K562 (cell line): ENCODE measurements around the gene VEGFB. TPM values are rescaled to one million over a fixed set of nuclear protein-coding genes. Genes with fewer than 3 reads are reported as not detected.

Source experiments
- CCNT2 ChIP-seq: IDR thresholded peaks from 2 replicates; pipeline ENCODE4 v1.6.1; 2011; ENCODE audit warnings: borderline replicate concordance, low read depth, mild to moderate bottlenecking, moderate library complexity, mixed read lengths, low read length; ENCODE audit not compliant: insufficient read length; ENCODE audit errors: extremely low read depth
- CREM ChIP-seq: IDR thresholded peaks from 2 replicates; pipeline ENCODE4 v1.6.1; 2014; ENCODE audit warnings: antibody characterized with exemption, low read depth
- MYNN ChIP-seq, 2 experiments: sonication (generic); formaldehyde crosslinking in 1 of 2; IDR thresholded peaks; 2 replicates each; pipeline versions ENCODE4 v1.5.0 to v1.6.1; 2016 to 2020; ENCODE audit warnings: antibody characterized with exemption in 1 of 2, missing genetic modification reagents in 1 of 2
- TAF15 ChIP-seq: fragments of 200-400 bp; formaldehyde crosslinking; IDR thresholded peaks from 2 replicates; pipeline ENCODE4 v1.6.1; 2017; ENCODE audit warnings: mild to moderate bottlenecking, low read depth, low read length, moderate library complexity
- YY1 ChIP-seq, 3 experiments: IDR thresholded peaks; 2 replicates each; pipeline ENCODE4 v1.6.1; 2011; ENCODE audit warnings: low read length in 2 of 3, mild to moderate bottlenecking in 2 of 3, moderate library complexity in 2 of 3, borderline replicate concordance in 1 of 3, control low read depth in 1 of 3, low read depth in 1 of 3; ENCODE audit not compliant: insufficient read depth in 3 of 3, insufficient replicate concordance in 2 of 3, control insufficient read depth in 1 of 3, insufficient read length in 1 of 3; ENCODE audit errors: extremely low read depth in 1 of 3
- ZBTB8A ChIP-seq: fragments of 450-650 bp; IDR thresholded peaks from 2 replicates; pipeline ENCODE4 v1.6.1; 2018; ENCODE audit warnings: mild to moderate bottlenecking, moderate library complexity; ENCODE audit not compliant: partially characterized antibody
- polyA plus RNA-seq, 8 experiments: library from polyadenylated mRNA; depleted of rRNA in 4 of 8; stranded (reverse) in 5 of 8; unstranded in 3 of 8; fragments of >200 nt; fragmentation: Nextera tagmentation in 2 of 8; fragmentation: Illumina TruSeq in 1 of 8; extraction: Ambion mirVana in 2 of 8; extraction: Trizol in 1 of 8; gene quantifications; 2 replicates each; pipeline versions ENCODE4 v1.2.1 to v1.2.3, GENCODE V29; 2011 to 2014; ENCODE audit warnings: inconsistent platforms in 1 of 8, missing spikeins in 1 of 8
- total RNA-seq, 7 experiments: library from RNA; depleted of rRNA in 6 of 7; stranded (reverse); fragments of >200 nt in 6 of 7; fragmentation: Illumina TruSeq in 2 of 7; extraction: Trizol in 2 of 7; gene quantifications; 2 replicates each; pipeline versions ENCODE4 v1.2.1 to v1.2.3, GENCODE V29; 2011 to 2021; ENCODE audit warnings: low replicate concordance in 1 of 7
- TF ChIP-seq, protein P1 (sequence below), 2 experiments: fragments of 450-650 bp; IDR thresholded peaks; 2 replicates each; pipeline ENCODE4 v1.6.1; 2018; ENCODE audit warnings: mild to moderate bottlenecking in 2 of 2, low read depth in 1 of 2; ENCODE audit not compliant: partially characterized antibody in 2 of 2
- TF ChIP-seq, protein P2 (sequence below): IDR thresholded peaks from 2 replicates; pipeline ENCODE4 v1.6.1; 2011; ENCODE audit not compliant: insufficient read length; ENCODE audit errors: extremely low read depth
- TF ChIP-seq, protein P3 (sequence below): sonication (generic); formaldehyde crosslinking; IDR thresholded peaks from 2 replicates; pipeline ENCODE4 v1.8.0; 2023; ENCODE audit warnings: mild to moderate bottlenecking, missing genetic modification reagents
- TF ChIP-seq, protein P4 (sequence below): fragments of 450-650 bp; conservative IDR thresholded peaks from 2 replicates; pipeline ENCODE4 v1.6.1; 2016; ENCODE audit warnings: missing genetic modification characterization, low read depth, mild to moderate bottlenecking, missing compliant biosample characterization, moderate library complexity
- TF ChIP-seq, protein P5 (sequence below), 2 experiments: fragments of 200-800 bp in 1 of 2; sonication (Bioruptor generic) in 1 of 2; sonication (generic) in 1 of 2; formaldehyde crosslinking in 1 of 2; IDR thresholded peaks in 1 of 2; conservative IDR thresholded peaks in 1 of 2; 2 replicates each; pipeline versions ENCODE4 v1.5.0 to v1.6.1; 2016 to 2020; ENCODE audit warnings: missing compliant biosample characterization in 1 of 2, missing genetic modification characterization in 1 of 2, missing genetic modification reagents in 1 of 2

Gene VEGFB
- total and polyA plus RNA-seq, 9 of the 15 experiments (the other 6 are each of a cell fraction or from before 2014, with no cell fraction given), result 11.0 to 83.4 (median 25.7) TPM

DNA sequence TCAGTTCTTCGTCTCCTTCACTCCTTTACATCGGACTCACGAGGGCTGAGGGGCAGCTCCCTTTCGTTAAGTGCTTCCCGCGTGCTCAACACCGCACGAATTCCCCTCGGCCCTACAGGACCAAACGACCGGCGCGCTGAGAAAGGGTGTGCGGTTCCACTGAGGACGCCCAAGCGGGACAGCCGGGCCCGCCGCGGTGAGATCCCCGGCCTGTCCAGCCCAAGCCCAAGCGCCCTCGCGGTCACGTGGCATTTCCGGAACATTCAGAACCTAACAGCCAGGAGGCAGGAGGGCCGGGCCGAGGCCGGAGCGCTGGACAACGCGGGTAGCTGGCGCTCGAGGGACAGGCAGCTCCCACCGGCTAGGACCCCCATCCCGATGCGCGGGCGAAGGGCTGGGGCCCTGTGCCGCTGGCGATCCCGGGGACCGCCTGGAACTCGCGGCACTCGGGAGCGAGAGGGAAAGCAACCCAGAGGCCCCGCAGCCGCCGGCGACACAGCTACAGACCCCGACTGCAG, 49.1 kb upstream of the VEGFB start (continued):
- TF ChIP-seq, protein P1, sequence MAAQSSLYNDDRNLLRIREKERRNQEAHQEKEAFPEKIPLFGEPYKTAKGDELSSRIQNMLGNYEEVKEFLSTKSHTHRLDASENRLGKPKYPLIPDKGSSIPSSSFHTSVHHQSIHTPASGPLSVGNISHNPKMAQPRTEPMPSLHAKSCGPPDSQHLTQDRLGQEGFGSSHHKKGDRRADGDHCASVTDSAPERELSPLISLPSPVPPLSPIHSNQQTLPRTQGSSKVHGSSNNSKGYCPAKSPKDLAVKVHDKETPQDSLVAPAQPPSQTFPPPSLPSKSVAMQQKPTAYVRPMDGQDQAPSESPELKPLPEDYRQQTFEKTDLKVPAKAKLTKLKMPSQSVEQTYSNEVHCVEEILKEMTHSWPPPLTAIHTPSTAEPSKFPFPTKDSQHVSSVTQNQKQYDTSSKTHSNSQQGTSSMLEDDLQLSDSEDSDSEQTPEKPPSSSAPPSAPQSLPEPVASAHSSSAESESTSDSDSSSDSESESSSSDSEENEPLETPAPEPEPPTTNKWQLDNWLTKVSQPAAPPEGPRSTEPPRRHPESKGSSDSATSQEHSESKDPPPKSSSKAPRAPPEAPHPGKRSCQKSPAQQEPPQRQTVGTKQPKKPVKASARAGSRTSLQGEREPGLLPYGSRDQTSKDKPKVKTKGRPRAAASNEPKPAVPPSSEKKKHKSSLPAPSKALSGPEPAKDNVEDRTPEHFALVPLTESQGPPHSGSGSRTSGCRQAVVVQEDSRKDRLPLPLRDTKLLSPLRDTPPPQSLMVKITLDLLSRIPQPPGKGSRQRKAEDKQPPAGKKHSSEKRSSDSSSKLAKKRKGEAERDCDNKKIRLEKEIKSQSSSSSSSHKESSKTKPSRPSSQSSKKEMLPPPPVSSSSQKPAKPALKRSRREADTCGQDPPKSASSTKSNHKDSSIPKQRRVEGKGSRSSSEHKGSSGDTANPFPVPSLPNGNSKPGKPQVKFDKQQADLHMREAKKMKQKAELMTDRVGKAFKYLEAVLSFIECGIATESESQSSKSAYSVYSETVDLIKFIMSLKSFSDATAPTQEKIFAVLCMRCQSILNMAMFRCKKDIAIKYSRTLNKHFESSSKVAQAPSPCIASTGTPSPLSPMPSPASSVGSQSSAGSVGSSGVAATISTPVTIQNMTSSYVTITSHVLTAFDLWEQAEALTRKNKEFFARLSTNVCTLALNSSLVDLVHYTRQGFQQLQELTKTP (IDR thresholded peaks at IDR 0.05; ENCODE audit: low read depth in 1 of 2, partially characterized antibody in 2 of 2), result no peak
- TF ChIP-seq, protein P2, sequence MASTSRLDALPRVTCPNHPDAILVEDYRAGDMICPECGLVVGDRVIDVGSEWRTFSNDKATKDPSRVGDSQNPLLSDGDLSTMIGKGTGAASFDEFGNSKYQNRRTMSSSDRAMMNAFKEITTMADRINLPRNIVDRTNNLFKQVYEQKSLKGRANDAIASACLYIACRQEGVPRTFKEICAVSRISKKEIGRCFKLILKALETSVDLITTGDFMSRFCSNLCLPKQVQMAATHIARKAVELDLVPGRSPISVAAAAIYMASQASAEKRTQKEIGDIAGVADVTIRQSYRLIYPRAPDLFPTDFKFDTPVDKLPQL, result no peak
- TF ChIP-seq ZBTB8A (no peak), CCNT2 (peak; percentile 87), CREM (peak; percentile 8; the same call in 1 of the 2 replicates), MYNN (IDR thresholded peaks at IDR 0.05) (peak; percentile 36; the same call in 1 of the 2 replicates), MYNN (CRISPR knock-in tag; IDR thresholded peaks at IDR 0.05) (no peak), TAF15 (no peak), YY1 (IDR thresholded peaks at IDR 0.05; ENCODE audit: borderline replicate concordance in 1 of 3, control insufficient read depth in 1 of 3, extremely low read depth in 1 of 3, insufficient read depth in 3 of 3, insufficient read length in 1 of 3, insufficient replicate concordance in 2 of 3, low read depth in 1 of 3, low read length in 2 of 3) (peak in 1 of 3 experiments; percentile 72)
- TF ChIP-seq, protein P3, sequence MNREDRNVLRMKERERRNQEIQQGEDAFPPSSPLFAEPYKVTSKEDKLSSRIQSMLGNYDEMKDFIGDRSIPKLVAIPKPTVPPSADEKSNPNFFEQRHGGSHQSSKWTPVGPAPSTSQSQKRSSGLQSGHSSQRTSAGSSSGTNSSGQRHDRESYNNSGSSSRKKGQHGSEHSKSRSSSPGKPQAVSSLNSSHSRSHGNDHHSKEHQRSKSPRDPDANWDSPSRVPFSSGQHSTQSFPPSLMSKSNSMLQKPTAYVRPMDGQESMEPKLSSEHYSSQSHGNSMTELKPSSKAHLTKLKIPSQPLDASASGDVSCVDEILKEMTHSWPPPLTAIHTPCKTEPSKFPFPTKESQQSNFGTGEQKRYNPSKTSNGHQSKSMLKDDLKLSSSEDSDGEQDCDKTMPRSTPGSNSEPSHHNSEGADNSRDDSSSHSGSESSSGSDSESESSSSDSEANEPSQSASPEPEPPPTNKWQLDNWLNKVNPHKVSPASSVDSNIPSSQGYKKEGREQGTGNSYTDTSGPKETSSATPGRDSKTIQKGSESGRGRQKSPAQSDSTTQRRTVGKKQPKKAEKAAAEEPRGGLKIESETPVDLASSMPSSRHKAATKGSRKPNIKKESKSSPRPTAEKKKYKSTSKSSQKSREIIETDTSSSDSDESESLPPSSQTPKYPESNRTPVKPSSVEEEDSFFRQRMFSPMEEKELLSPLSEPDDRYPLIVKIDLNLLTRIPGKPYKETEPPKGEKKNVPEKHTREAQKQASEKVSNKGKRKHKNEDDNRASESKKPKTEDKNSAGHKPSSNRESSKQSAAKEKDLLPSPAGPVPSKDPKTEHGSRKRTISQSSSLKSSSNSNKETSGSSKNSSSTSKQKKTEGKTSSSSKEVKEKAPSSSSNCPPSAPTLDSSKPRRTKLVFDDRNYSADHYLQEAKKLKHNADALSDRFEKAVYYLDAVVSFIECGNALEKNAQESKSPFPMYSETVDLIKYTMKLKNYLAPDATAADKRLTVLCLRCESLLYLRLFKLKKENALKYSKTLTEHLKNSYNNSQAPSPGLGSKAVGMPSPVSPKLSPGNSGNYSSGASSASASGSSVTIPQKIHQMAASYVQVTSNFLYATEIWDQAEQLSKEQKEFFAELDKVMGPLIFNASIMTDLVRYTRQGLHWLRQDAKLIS (CRISPR knock-in tag), result peak; percentile 91
- TF ChIP-seq, protein P4, sequence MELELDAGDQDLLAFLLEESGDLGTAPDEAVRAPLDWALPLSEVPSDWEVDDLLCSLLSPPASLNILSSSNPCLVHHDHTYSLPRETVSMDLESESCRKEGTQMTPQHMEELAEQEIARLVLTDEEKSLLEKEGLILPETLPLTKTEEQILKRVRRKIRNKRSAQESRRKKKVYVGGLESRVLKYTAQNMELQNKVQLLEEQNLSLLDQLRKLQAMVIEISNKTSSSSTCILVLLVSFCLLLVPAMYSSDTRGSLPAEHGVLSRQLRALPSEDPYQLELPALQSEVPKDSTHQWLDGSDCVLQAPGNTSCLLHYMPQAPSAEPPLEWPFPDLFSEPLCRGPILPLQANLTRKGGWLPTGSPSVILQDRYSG, result 0 out of 2 replicates have a peak, but pooled peaks have one; percentile 31
- TF ChIP-seq, protein P5, sequence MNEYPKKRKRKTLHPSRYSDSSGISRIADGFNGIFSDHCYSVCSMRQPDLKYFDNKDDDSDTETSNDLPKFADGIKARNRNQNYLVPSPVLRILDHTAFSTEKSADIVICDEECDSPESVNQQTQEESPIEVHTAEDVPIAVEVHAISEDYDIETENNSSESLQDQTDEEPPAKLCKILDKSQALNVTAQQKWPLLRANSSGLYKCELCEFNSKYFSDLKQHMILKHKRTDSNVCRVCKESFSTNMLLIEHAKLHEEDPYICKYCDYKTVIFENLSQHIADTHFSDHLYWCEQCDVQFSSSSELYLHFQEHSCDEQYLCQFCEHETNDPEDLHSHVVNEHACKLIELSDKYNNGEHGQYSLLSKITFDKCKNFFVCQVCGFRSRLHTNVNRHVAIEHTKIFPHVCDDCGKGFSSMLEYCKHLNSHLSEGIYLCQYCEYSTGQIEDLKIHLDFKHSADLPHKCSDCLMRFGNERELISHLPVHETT (CRISPR knock-in tag; conservative IDR thresholded peaks at IDR 0.05 in 1 of 2, IDR thresholded peaks at IDR 0.05 in 1 of 2), result no peak
